ENCODE data around the gene KDM4C.

- TF ChIP-seq CTCF (conservative IDR thresholded peaks at IDR 0.05; ENCODE audit: low read length) (no peak), EZH2phosphoT487 (IDR thresholded peaks at IDR 0.05; ENCODE audit: borderline replicate concordance, low read depth, low read length) (no peak)
Observed at GRCh38 chr9:6931913-6932312, 174.1 kb downstream of the KDM4C start.
